Heart right ventricle (tissue), 16 donors: Measurements from ENCODE around the gene SOX15. TPM values are rescaled to one million over a fixed set of nuclear protein-coding genes. Genes with fewer than 3 reads are reported as not detected.

ENCODE experiments used
- ATAC-seq, 8 donors: fragments of 200-7000 bp; cut with Tn5 transposase; one replicate each; pipeline ENCODE4 v1.9.1; 2020; ENCODE audit warnings: mild to moderate bottlenecking in 8 of 8, moderate library complexity in 8 of 8, moderate number of reproducible peaks in 1 of 8
- DNase-seq, 2 donors: peaks; one replicate each; pipeline ENCODE4 v3.0.0-alpha.2; 2020
- H3K27ac ChIP-seq, 10 donors: fragments of 200-600 bp; sonication (generic) in 2 of 10; one replicate each; pipeline versions ENCODE4 v1.5.0 to v1.8.0; 2020 to 2022; ENCODE audit warnings: mild to moderate bottlenecking in 3 of 10
- H3K27me3 ChIP-seq, 7 donors: fragments of 200-600 bp; one replicate each; pipeline ENCODE4 v1.8.0; 2021 to 2022; ENCODE audit warnings: mild to moderate bottlenecking in 2 of 7
- H3K36me3 ChIP-seq, 9 donors: fragments of 200-600 bp; sonication (generic) in 1 of 9; one replicate each; pipeline versions ENCODE4 v1.5.0 to v1.8.0; 2020 to 2022; ENCODE audit warnings: mild to moderate bottlenecking in 2 of 9
- H3K4me1 ChIP-seq, 9 donors: fragments of 200-600 bp; sonication (generic) in 1 of 9; one replicate each; pipeline versions ENCODE4 v1.5.0 to v1.8.0; 2020 to 2022; ENCODE audit warnings: mild to moderate bottlenecking in 4 of 9
- H3K4me3 ChIP-seq, 10 donors: fragments of 200-600 bp; sonication (generic) in 2 of 10; one replicate each; pipeline versions ENCODE4 v1.5.0 to v1.8.0; 2020 to 2022; ENCODE audit warnings: mild to moderate bottlenecking in 7 of 10, moderate library complexity in 2 of 10
- H3K9me3 ChIP-seq, 11 donors: fragments of 200-600 bp in 10 of 11; sonication (generic) in 2 of 11; one replicate each; pipeline versions ENCODE4 v1.5.0 to v1.8.0; 2013 to 2022; ENCODE audit warnings: mild to moderate bottlenecking in 2 of 11, control low read depth in 1 of 11, moderate library complexity in 1 of 11
- CTCF ChIP-seq, 9 donors: fragments of 200-600 bp; sonication (generic) in 2 of 9; IDR thresholded peaks; one replicate each; pipeline versions ENCODE4 v1.5.0 to v1.8.0; 2021 to 2022; ENCODE audit warnings: antibody characterized with exemption in 9 of 9, mild to moderate bottlenecking in 5 of 9, moderate library complexity in 1 of 9
- WGBS, 2 donors: extraction: QIAGEN DNeasy Blood & Tissue Kit; methylation state at CpG; one replicate each; pipeline ENCODE4 v1.1.7; 2013; ENCODE audit warnings: inconsistent platforms in 1 of 2; 5-methylcytosine and 5-hydroxymethylcytosine counted together
- intact Hi-C, 10 donors: fragments of 100-400 bp; cut with DNase I; formaldehyde crosslinking; loops; one replicate each; pipeline versions ENCODE4 v1.11.1 to v1.14.2; 2022
- polyA plus RNA-seq, 2 donors: library from polyadenylated mRNA; stranded (reverse); fragments of 200-250 nt; gene quantifications; one replicate each; pipeline ENCODE4 v1.2.3, GENCODE V29; 2013
- total RNA-seq, 10 donors: library from RNA; stranded (reverse); fragmentation: NEBNext Ultra II Directional in 3 of 10; extraction: Animal tissue kit (Norgen Biotek cat#: 25700) in 3 of 10; gene quantifications; one replicate each; pipeline versions ENCODE4 v1.2.1 to v1.2.4, GENCODE V29; 2021 to 2023
- donor health status: Arrhythmogenic right ventricular cardiomyopathy.
- donor health status: ischemic (EF 13 %, LVEDD 7.1; RV severe dilation, severe dysfunction).
- donor health status: healthy with polysubstance abuse.
- donor health status: DM: no; HTN: yes; CAD: no.
- donor health status: DM: no; HTN: no; CAD: no.
- donor health status: ischemic (EF 25% LVEDD 6.9; RV normal size, moderate dysfunction).
- donor health status: ischemic (EF 25% LVEDD 5.7; RV mildly dilated, moderate dysfunction).
- donor health status: healthy.
- donor health status: DM: yes; HTN: yes; CAD: no.
- donor health status: Ischemic cardiomyopathy.
- donor health status: ischemic (EF 35%, LVEDD 5.7; RV mildly dilated, moderate dysfunction).
- donor health status: nonischemic (EF 11% LVEDD 7.7; RV severe dilation, severe dysfunction).
- donor health status: DM: yes; HTN: yes; CAD: no.
- donor health status: PGD.
- donor health status: ischemic (EF 29% LVEDD 5.4; RV normal size, mild dysfunction).
- donor health status: nonischemic (EF 23%, LVEDD 6.1; RV moderate dilation, normal function).

The SOX15 gene
- total and polyA plus RNA-seq, 12 donors, result 0.23 to 2.6 (median 1.2) TPM

GRCh38 chr17:7579834-7580603 lies 9.9 kb downstream of the SOX15 start:
- Histone ChIP-seq H3K9me3 (no peaks in the 10 kb centered on the region), H3K36me3 (peaks cover 9 to 51% (median 40%) of the 10 kb centered on the region in 9 donors), H3K4me1 (peaks cover 13 to 85% (median 51%) of the 10 kb centered on the region in 9 donors), H3K27ac (peak overlapping the region; percentile 13 to 94 (median 78)), H3K4me3 (peak overlapping the region in 7 of 10 donors; percentile 18 to 66 (median 40)), H3K27me3 (no peaks in the 10 kb centered on the region)
- TF ChIP-seq CTCF (IDR thresholded peaks at IDR 0.05), result no peak
- ATAC-seq, result no peak
- 70 to 71% methylated on average over 12 of the region's 12 CpGs for WGBS, 2 donors
- intact Hi-C loops, result loop anchor here in 3 of 10 donors (5.0 to 10.0 kb wide), 3 partner anchors 107 to 325 kb away; partner anchors contain the start of genes TP53 (in 2 of the 3), WRAP53 (in 2 of the 3), CTDNEP1 (in 1 of the 3) and ELP5 (in 1 of the 3)
- no peak for DNase-seq

- DNase-seq (peak; percentile 47 to 64), ATAC-seq (peak; percentile 12 to 60 (median 16))
- no peak for TF ChIP-seq CTCF (IDR thresholded peaks at IDR 0.05)
- peaks cover 18 to 85% (median 52%) of the 10 kb centered on the region in 9 donors for H3K4me1 ChIP-seq
- H3K36me3 ChIP-seq, result peaks cover 9 to 59% (median 47%) of the 10 kb centered on the region in 9 donors
- 28 to 30% methylated on average over 7 of the region's 7 CpGs for WGBS, 2 donors
- H3K9me3 ChIP-seq, result no peaks in the 10 kb centered on the region
- H3K27me3 ChIP-seq, result no peaks in the 10 kb centered on the region
- intact Hi-C loops, result loop anchor here in 1 of 10 donors (10.0 kb wide), 1 partner anchor 324 kb away; the partner anchor contains the start of genes CTDNEP1 and ELP5
- H3K4me3 ChIP-seq, result peak within 1 kb of the TSS in 7 of 10 donors; percentile 18 to 66 (median 40)
- peak within 1 kb of the TSS; percentile 13 to 94 (median 78) for H3K27ac ChIP-seq
These were observed 10.7 kb downstream of the SOX15 start, which contains the start of gene CD68 for GRCh38 chr17:7579001-7579833. CD68 (plus strand) TSS chr17:7579638; CDS start chr17:7579678, 40 bp downstream.

- intact Hi-C loops, result loop anchor here in 1 of 10 donors (10.0 kb wide), 1 partner anchor 323 kb away; the partner anchor contains the start of genes CTDNEP1 and ELP5
- no peaks in the 10 kb centered on the region for H3K9me3 ChIP-seq
- H3K4me1 ChIP-seq, result peaks cover 17 to 81% (median 44%) of the 10 kb centered on the region in 9 donors
- TF ChIP-seq CTCF (IDR thresholded peaks at IDR 0.05), result no peak
- H3K27ac ChIP-seq, result peak overlapping the region in 2 of 10 donors; percentile 92 to 93
- H3K27me3 ChIP-seq, result no peaks in the 10 kb centered on the region
- WGBS, 2 donors, result 77 to 79% methylated on average over 17 of the region's 17 CpGs
- DNase-seq, result no peak
- no peak for ATAC-seq
- peak overlapping the region in 1 of 10 donors; percentile 66 for H3K4me3 ChIP-seq
- peaks cover 9 to 65% (median 51%) of the 10 kb centered on the region in 9 donors for H3K36me3 ChIP-seq
These were observed 12.3 kb downstream of the SOX15 start for GRCh38 chr17:7577327-7578199.
